ENCODE data around the gene PTGDS.

- TF ChIP-seq, protein P1, sequence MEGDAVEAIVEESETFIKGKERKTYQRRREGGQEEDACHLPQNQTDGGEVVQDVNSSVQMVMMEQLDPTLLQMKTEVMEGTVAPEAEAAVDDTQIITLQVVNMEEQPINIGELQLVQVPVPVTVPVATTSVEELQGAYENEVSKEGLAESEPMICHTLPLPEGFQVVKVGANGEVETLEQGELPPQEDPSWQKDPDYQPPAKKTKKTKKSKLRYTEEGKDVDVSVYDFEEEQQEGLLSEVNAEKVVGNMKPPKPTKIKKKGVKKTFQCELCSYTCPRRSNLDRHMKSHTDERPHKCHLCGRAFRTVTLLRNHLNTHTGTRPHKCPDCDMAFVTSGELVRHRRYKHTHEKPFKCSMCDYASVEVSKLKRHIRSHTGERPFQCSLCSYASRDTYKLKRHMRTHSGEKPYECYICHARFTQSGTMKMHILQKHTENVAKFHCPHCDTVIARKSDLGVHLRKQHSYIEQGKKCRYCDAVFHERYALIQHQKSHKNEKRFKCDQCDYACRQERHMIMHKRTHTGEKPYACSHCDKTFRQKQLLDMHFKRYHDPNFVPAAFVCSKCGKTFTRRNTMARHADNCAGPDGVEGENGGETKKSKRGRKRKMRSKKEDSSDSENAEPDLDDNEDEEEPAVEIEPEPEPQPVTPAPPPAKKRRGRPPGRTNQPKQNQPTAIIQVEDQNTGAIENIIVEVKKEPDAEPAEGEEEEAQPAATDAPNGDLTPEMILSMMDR (IDR thresholded peaks at IDR 0.05 in 8 of 11, conservative IDR thresholded peaks at IDR 0.05 in 3 of 11) = no peak
- TF ChIP-seq POLR2A (IDR thresholded peaks at IDR 0.05) = no peak
Observed at GRCh38 chr9:137015976-137016375, 38.7 kb downstream of the PTGDS start.
